Right lobe of liver (tissue), 4 donors: ENCODE measurements around the gene SETBP1.

Source experiments
- POLR2A ChIP-seq: fragments of 450-650 bp; IDR thresholded peaks from one replicate; pipeline ENCODE4 v1.6.1; 2017; ENCODE audit warnings: antibody characterized with exemption, mild to moderate bottlenecking
- TF ChIP-seq, protein P1 (sequence below), 4 donors: fragments of 200-600 bp in 3 of 4; fragments of 450-650 bp in 1 of 4; IDR thresholded peaks; one replicate each; pipeline versions ENCODE4 v1.5.1 to v1.8.0; 2016 to 2022; ENCODE audit warnings: antibody characterized with exemption in 4 of 4, mild to moderate bottlenecking in 2 of 4
- donor health status: DM: no; HTN: no; CAD: no.
- donor health status: DM: no; HTN: no; CAD: no.
- donor health status: DM: no; HTN: yes; CAD: no.

DNA sequence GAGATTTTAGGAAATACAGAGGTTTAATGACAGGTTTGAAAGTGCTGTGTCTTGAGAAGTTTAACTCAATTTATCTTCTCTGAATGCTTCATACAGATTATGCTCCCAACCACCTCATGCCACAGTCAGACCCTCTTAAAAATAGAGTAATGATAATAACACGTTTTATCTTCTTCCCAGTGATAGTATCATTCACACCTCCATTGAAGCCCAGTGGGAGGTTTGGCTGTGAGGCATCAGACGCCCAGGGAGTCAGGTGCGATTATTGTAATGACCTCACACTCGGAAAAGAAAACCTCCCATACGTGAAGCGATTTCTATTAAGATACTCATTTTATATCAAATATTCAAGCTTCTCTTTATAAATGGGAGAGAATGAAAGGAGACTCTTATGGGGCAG, 366.3 kb downstream of the SETBP1 start:
- TF ChIP-seq, protein P1, sequence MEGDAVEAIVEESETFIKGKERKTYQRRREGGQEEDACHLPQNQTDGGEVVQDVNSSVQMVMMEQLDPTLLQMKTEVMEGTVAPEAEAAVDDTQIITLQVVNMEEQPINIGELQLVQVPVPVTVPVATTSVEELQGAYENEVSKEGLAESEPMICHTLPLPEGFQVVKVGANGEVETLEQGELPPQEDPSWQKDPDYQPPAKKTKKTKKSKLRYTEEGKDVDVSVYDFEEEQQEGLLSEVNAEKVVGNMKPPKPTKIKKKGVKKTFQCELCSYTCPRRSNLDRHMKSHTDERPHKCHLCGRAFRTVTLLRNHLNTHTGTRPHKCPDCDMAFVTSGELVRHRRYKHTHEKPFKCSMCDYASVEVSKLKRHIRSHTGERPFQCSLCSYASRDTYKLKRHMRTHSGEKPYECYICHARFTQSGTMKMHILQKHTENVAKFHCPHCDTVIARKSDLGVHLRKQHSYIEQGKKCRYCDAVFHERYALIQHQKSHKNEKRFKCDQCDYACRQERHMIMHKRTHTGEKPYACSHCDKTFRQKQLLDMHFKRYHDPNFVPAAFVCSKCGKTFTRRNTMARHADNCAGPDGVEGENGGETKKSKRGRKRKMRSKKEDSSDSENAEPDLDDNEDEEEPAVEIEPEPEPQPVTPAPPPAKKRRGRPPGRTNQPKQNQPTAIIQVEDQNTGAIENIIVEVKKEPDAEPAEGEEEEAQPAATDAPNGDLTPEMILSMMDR (IDR thresholded peaks at IDR 0.05), result no peak
- no peak for TF ChIP-seq POLR2A
